Measurements from ENCODE around the gene LRRC74B. TPM values are rescaled to one million over a fixed set of nuclear protein-coding genes. Genes with fewer than 3 reads are reported as not detected.

The LRRC74B gene
- total RNA-seq, 1 experiment from 2014 or later: not detected

GRCh38 chr22:21054046-21054713 is 8.4 kb downstream of the LRRC74B start:
- no peaks in the 10 kb centered on the region for H3K36me3 ChIP-seq (ENCODE audit: low read depth)
- H3K9me3 ChIP-seq (ENCODE audit: insufficient read depth, low read depth): no peaks in the 10 kb centered on the region
- no peak overlapping the region for H3K4me2 ChIP-seq
- H3K4me1 ChIP-seq (replicated peaks; ENCODE audit: insufficient read depth): no peaks in the 10 kb centered on the region
- intact Hi-C loops (cut with micrococcal nuclease; ENCODE audit: unreplicated experiment): no loop called here
- no peak overlapping the region for H3K4me3 ChIP-seq
- H3K79me2 ChIP-seq (ENCODE audit: low read depth): no peaks in the 10 kb centered on the region
- H3K9me2 ChIP-seq (ENCODE audit: insufficient read depth): no peaks in the 10 kb centered on the region
- CTCF ChIA-PET: interaction anchor here (0.6 kb wide), 1 partner anchor 8 kb away, joined by 3 read pairs; no protein-coding TSS in a partner anchor
- no peak overlapping the region for H3K27ac ChIP-seq
- H3F3A ChIP-seq (ENCODE audit: insufficient read depth, low read depth): no peaks in the 10 kb centered on the region
- H3K27me3 ChIP-seq (ENCODE audit: insufficient read depth, low read depth): no peaks in the 10 kb centered on the region
- TF ChIP-seq EZH2 (IDR thresholded peaks at IDR 0.05; ENCODE audit: low read depth): no peak
- TF ChIP-seq CTCF (conservative IDR thresholded peaks at IDR 0.05): no peak
- POLR2A ChIA-PET (ENCODE audit: unreplicated experiment): no interaction called here
- H4K20me1 ChIP-seq (ENCODE audit: insufficient read depth): no peaks in the 10 kb centered on the region
- H2AFZ ChIP-seq: no peak overlapping the region
- BruUV-seq (replicated peaks): no TSS peak
- DNase-seq: no peak

DNA sequence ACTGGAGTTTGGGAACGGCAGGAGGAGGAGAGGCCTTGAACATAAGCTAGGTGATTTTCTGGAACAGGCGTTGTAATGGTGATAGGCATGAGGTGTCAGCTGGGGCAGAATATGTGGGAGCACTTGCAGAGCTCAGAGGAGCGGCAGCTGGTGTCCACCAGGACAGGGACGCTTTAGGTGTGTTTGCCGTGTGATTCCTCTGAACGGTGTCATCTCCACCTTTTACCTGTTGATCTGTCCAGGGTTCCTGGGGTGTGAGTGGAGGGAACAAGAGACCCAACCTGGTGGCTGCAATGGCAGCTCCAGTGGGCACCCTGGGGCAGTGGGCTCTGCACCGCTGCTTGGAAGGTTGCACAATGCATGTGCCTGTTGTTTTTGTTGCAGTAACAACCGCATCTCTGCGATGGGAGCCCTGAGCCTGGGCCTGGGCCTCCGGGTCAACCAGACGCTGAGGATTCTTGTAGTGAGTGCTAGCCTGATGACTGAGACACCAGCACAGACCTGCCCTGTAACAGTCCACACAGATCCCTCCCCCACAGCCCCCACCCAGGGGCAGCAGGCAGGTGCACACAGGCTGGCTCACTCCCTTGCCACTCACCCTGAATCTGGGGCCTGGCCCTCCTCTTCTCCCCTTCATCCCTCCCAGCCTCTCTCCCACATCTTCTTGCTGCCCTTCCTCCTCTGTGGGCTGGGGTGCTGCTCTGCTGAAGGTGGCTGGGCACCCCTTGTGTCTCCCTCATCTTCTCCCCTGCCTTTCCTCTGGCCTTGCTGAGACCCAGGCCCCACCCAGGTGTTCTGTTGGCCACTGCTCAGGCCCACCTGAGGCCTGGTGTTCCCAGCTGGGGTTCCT is 9.2 kb downstream of the LRRC74B start:
- CTCF ChIA-PET: no interaction called here
- Histone ChIP-seq H3K9me3 (ENCODE audit: insufficient read depth, low read depth) (no peaks in the 10 kb centered on the region), H3K79me2 (ENCODE audit: low read depth) (no peaks in the 10 kb centered on the region), H4K20me1 (ENCODE audit: insufficient read depth) (no peaks in the 10 kb centered on the region), H3K36me3 (ENCODE audit: low read depth) (no peaks in the 10 kb centered on the region), H3K4me2 (no peak overlapping the region), H3K27ac (no peak overlapping the region), H3F3A (ENCODE audit: insufficient read depth, low read depth) (no peaks in the 10 kb centered on the region), H3K27me3 (ENCODE audit: insufficient read depth, low read depth) (no peaks in the 10 kb centered on the region), H3K4me3 (no peak overlapping the region), H2AFZ (no peak overlapping the region), H3K9me2 (ENCODE audit: insufficient read depth) (no peaks in the 10 kb centered on the region), H3K4me1 (replicated peaks; ENCODE audit: insufficient read depth) (no peaks in the 10 kb centered on the region)
- BruUV-seq (replicated peaks): no TSS peak
- intact Hi-C loops (cut with micrococcal nuclease; ENCODE audit: unreplicated experiment): no loop called here
- POLR2A ChIA-PET (ENCODE audit: unreplicated experiment): no interaction called here
- DNase-seq: no peak
- TF ChIP-seq CTCF (conservative IDR thresholded peaks at IDR 0.05) (no peak), EZH2 (IDR thresholded peaks at IDR 0.05; ENCODE audit: low read depth) (no peak)

- Histone ChIP-seq H3K4me1 (replicated peaks; ENCODE audit: insufficient read depth) (no peaks in the 10 kb centered on the region), H3F3A (ENCODE audit: insufficient read depth, low read depth) (no peaks in the 10 kb centered on the region), H3K36me3 (ENCODE audit: low read depth) (no peaks in the 10 kb centered on the region), H3K9me2 (ENCODE audit: insufficient read depth) (no peaks in the 10 kb centered on the region), H3K27ac (no peak overlapping the region), H4K20me1 (ENCODE audit: insufficient read depth) (no peaks in the 10 kb centered on the region), H3K4me2 (no peak overlapping the region), H3K4me3 (no peak overlapping the region), H3K9me3 (ENCODE audit: insufficient read depth, low read depth) (no peaks in the 10 kb centered on the region), H3K79me2 (ENCODE audit: low read depth) (no peaks in the 10 kb centered on the region), H3K27me3 (ENCODE audit: insufficient read depth, low read depth) (no peaks in the 10 kb centered on the region), H2AFZ (no peak overlapping the region)
- ChIA-PET CTCF (no interaction called here), POLR2A (ENCODE audit: unreplicated experiment) (no interaction called here)
- no TSS peak for BruUV-seq (replicated peaks)
- TF ChIP-seq EZH2 (IDR thresholded peaks at IDR 0.05; ENCODE audit: low read depth) (no peak), CTCF (conservative IDR thresholded peaks at IDR 0.05) (no peak)
- intact Hi-C loops (cut with micrococcal nuclease; ENCODE audit: unreplicated experiment): no loop called here
- no peak for DNase-seq
Measured at GRCh38 chr22:21055564-21055834, 9.8 kb downstream of the LRRC74B start.

Data from PC-9 (cell line).